HCT116 (cell line): ENCODE results near the gene PEX26. TPM values are rescaled to one million over a fixed set of nuclear protein-coding genes. Genes with fewer than 3 reads are reported as not detected.

Experiments used
- ATAC-seq: fragments of 200-7000 bp; cut with Tn5 transposase; 2 replicates; pipeline ENCODE4 v1.9.1; 2020; ENCODE audit warnings: mild to moderate bottlenecking, moderate library complexity
- BruUV-seq: library from RNA; stranded (reverse); fragments of 400-500 nt; replicated peaks from 2 replicates; lab custom pipeline; 2021; lab: Mats Ljungman, UMichigan
- CTCF ChIA-PET: fragments of 300-600 bp; sonication (Branson Sonifier 250); formaldehyde crosslinking; loops from one replicate; lab custom pipeline; 2021; ENCODE audit warnings: antibody characterized with exemption; lab: Charles Lee
- POLR2A ChIA-PET: fragments of 300-600, 350-600 bp; sonication (Branson Sonifier 250); formaldehyde crosslinking; loops from one replicate; lab custom pipeline; 2021; ENCODE audit warnings: antibody characterized with exemption; lab: Charles Lee
- RAD21 ChIA-PET, 2 experiments: fragments of 300-600 bp; sonication (Branson Sonifier 250); formaldehyde crosslinking; loops; one replicate each; lab custom pipeline; 2023; ENCODE audit warnings: low total read pairs in 2 of 2; ENCODE audit not compliant: uncharacterized antibody in 2 of 2, unreplicated experiment in 2 of 2, low non-redundant PET in 1 of 2; lab: Charles Lee
- DNase-seq: peaks from one replicate; pipeline ENCODE4 v3.0.0-alpha.2; 2010; ENCODE audit warnings: low read depth, low spot score
- H2AFZ ChIP-seq: fragments of 200-600 bp; shearing (Covaris generic), sonication (generic); 2 replicates; pipeline ENCODE4 v1.6.1; 2017; ENCODE audit warnings: low read depth, mixed run types, mixed read lengths, antibody characterized with exemption, low read length; ENCODE audit not compliant: poor library complexity, severe bottlenecking
- H3K27ac ChIP-seq: 2 replicates; pipeline ENCODE4 v1.5.1; 2012; ENCODE audit warnings: low read depth, low read length
- H3K27me3 ChIP-seq: fragments of 200-600 bp; sonication (generic); 2 replicates; pipeline ENCODE4 v1.6.1; 2016; ENCODE audit warnings: mixed run types, low read length, mixed read lengths; ENCODE audit not compliant: insufficient read depth
- H3K36me3 ChIP-seq, 2 experiments: fragments of 200-500 bp in 1 of 2; fragments of 200-600 bp in 1 of 2; sonication (Bioruptor generic) in 1 of 2; sonication (generic) in 1 of 2; 2 replicates each; pipeline versions ENCODE4 v1.5.1 to v1.6.1; 2014 to 2016; ENCODE audit warnings: low read length in 2 of 2, inconsistent platforms in 1 of 2, mixed read lengths in 1 of 2, mixed run types in 1 of 2; ENCODE audit not compliant: insufficient read depth in 2 of 2, control insufficient read depth in 1 of 2
- H3K4me1 ChIP-seq, 2 experiments: fragments of 200-600 bp in 1 of 2; sonication (generic) in 1 of 2; 2 replicates each; pipeline versions ENCODE4 v1.5.1 to v1.6.1; 2012 to 2017; ENCODE audit warnings: low read length in 2 of 2, inconsistent platforms in 1 of 2, mild to moderate bottlenecking in 1 of 2, mixed read lengths in 1 of 2, mixed run types in 1 of 2, moderate library complexity in 1 of 2; ENCODE audit not compliant: insufficient read depth in 2 of 2, control insufficient read depth in 1 of 2
- H3K4me2 ChIP-seq: fragments of 200-600 bp; sonication (generic); 2 replicates; pipeline ENCODE4 v1.6.1; 2017; ENCODE audit warnings: mixed run types, low read length, mixed read lengths
- H3K4me3 ChIP-seq, 2 experiments: fragments of 200-600 bp in 1 of 2; sonication (generic) in 1 of 2; replicated peaks in 1 of 2; 2 replicates each; pipeline ENCODE4 v1.5.1; 2011 to 2016; ENCODE audit warnings: low read length in 2 of 2, control low read depth in 1 of 2, low read depth in 1 of 2, mild to moderate bottlenecking in 1 of 2, mixed read lengths in 1 of 2, mixed run types in 1 of 2
- H3K79me2 ChIP-seq: fragments of 200-600 bp; sonication (generic); 2 replicates; pipeline ENCODE4 v1.6.1; 2017; ENCODE audit warnings: mild to moderate bottlenecking, mixed run types, low read length, moderate library complexity, mixed read lengths; ENCODE audit not compliant: insufficient read depth
- H3K9ac ChIP-seq: fragments of 200-600 bp; sonication (generic); 2 replicates; pipeline ENCODE4 v1.6.1; 2016; ENCODE audit warnings: low read length, mixed read lengths
- H3K9me2 ChIP-seq: fragments of 200-600 bp; sonication (generic), shearing (Covaris generic); 2 replicates; pipeline ENCODE4 v1.6.1; 2017; ENCODE audit warnings: mixed run types, mild to moderate bottlenecking, moderate library complexity; ENCODE audit not compliant: insufficient read depth
- H3K9me3 ChIP-seq, 2 experiments: fragments of 200-500 bp in 1 of 2; fragments of 200-600 bp in 1 of 2; sonication (Bioruptor generic) in 1 of 2; sonication (generic) in 1 of 2; 2 replicates each; pipeline ENCODE4 v1.6.1; 2014 to 2017; ENCODE audit warnings: low read length in 2 of 2, mixed read lengths in 2 of 2, inconsistent platforms in 1 of 2, low read depth in 1 of 2, mild to moderate bottlenecking in 1 of 2, mixed run types in 1 of 2, moderate library complexity in 1 of 2; ENCODE audit not compliant: control insufficient read depth in 1 of 2, insufficient read depth in 1 of 2
- H4K20me1 ChIP-seq: fragments of 200-600 bp; sonication (generic), shearing (Covaris generic); 2 replicates; pipeline ENCODE4 v1.6.1; 2017; ENCODE audit warnings: mixed run types, mild to moderate bottlenecking, moderate library complexity; ENCODE audit not compliant: insufficient read depth
- CBX3 ChIP-seq: IDR thresholded peaks from 2 replicates; pipeline ENCODE4 v1.6.1; 2012; ENCODE audit warnings: low read depth
- CEBPB ChIP-seq: IDR thresholded peaks from 2 replicates; pipeline ENCODE4 v1.6.1; 2012; ENCODE audit warnings: low read depth
- EGR1 ChIP-seq: IDR thresholded peaks from 2 replicates; pipeline ENCODE4 v1.6.1; 2012; ENCODE audit warnings: low read depth
- ELF1 ChIP-seq: IDR thresholded peaks from 2 replicates; pipeline ENCODE4 v1.6.1; 2012; ENCODE audit warnings: low read depth, borderline replicate concordance
- EZH2phosphoT487 ChIP-seq: fragments of 200-600 bp; IDR thresholded peaks from 2 replicates; pipeline ENCODE4 v1.6.1; 2018; ENCODE audit warnings: antibody characterized with exemption, borderline replicate concordance
- MAX ChIP-seq: IDR thresholded peaks from 2 replicates; pipeline ENCODE4 v1.6.1; 2012
- POLR2A ChIP-seq: IDR thresholded peaks from 2 replicates; pipeline ENCODE4 v1.7.0; 2011; ENCODE audit warnings: borderline replicate concordance; ENCODE audit not compliant: insufficient read depth, insufficient read length; ENCODE audit errors: extremely low read depth
- POLR2AphosphoS5 ChIP-seq: IDR thresholded peaks from 2 replicates; pipeline ENCODE4 v1.6.1; 2011; ENCODE audit warnings: mild to moderate bottlenecking, low read depth, low read length, moderate library complexity
- SIN3A ChIP-seq: IDR thresholded peaks from 2 replicates; pipeline ENCODE4 v1.6.1; 2012; ENCODE audit warnings: low read depth
- SP1 ChIP-seq: IDR thresholded peaks from 2 replicates; pipeline ENCODE4 v1.6.1; 2012; ENCODE audit warnings: low read depth
- SRF ChIP-seq: IDR thresholded peaks from 2 replicates; pipeline ENCODE4 v1.6.1; 2012; ENCODE audit warnings: low read depth
- ZBTB33 ChIP-seq: IDR thresholded peaks from 2 replicates; pipeline ENCODE4 v1.6.1; 2011; ENCODE audit warnings: mild to moderate bottlenecking, low read length, moderate library complexity; ENCODE audit not compliant: insufficient replicate concordance; ENCODE audit errors: extremely low read depth
- intact Hi-C: fragments of 100-400 bp; cut with micrococcal nuclease; formaldehyde crosslinking; loops from 2 replicates; pipeline ENCODE4 v1.10.0; 2022
- total RNA-seq: library from RNA; stranded (reverse); gene quantifications from one replicate; pipeline ENCODE4 v1.2.1, GENCODE V29; 2021; ENCODE audit not compliant: unreplicated experiment
- TF ChIP-seq, protein P1 (sequence below), 3 experiments: fragments of 200-600 bp in 1 of 3; sonication (generic) in 1 of 3; IDR thresholded peaks in 2 of 3; conservative IDR thresholded peaks in 1 of 3; 2 replicates each; pipeline ENCODE4 v1.5.1; 2012 to 2017; ENCODE audit warnings: low read depth in 2 of 3, low read length in 2 of 3, antibody characterized with exemption in 1 of 3, borderline replicate concordance in 1 of 3, control low read depth in 1 of 3, mild to moderate bottlenecking in 1 of 3, mixed read lengths in 1 of 3, mixed run types in 1 of 3, moderate library complexity in 1 of 3; ENCODE audit not compliant: insufficient read depth in 1 of 3
- TF ChIP-seq, protein P2 (sequence below): IDR thresholded peaks from 2 replicates; pipeline ENCODE4 v1.6.1; 2012

PEX26 gene
- total RNA-seq, 1 experiment from 2014 or later = 26.4 TPM

DNA sequence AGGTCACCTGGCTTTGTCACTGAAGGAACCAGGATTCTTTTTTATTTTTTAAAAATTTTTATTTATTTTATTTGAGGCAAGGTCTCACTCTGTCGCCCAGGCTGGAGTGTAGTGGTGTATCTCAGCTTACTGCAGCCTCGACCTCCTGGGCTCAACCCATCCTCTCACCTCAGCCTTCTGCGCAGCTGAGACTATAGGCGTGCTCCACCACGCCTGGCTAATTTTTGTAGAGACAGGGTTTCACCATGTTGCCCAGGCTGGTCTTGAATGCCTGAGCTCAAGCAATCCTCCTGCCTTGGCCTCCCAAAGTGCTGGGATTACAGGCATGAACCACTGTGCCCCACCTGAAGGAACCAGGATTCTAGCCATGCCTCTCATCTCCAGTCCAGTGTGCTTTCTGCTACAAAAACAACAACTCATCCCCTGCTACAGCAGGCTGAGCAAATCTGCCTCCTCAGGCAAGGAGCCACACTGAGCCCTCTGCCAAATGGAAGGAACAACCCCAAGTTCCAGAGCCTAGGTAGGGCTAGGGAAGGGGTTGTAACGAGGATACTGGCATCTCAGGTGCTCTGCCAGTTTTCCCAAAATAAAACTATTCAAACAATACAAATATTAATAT, 2.6 kb upstream of the PEX26 start:
- peaks cover 0 to 3% of the 10 kb centered on the region in 2 experiments; a peak in 2 of 4 replicates for H3K36me3 ChIP-seq
- H3K9me2 ChIP-seq = no peaks in the 10 kb centered on the region
- intact Hi-C loops = no loop called here
- POLR2A ChIA-PET = interaction anchor here (0.9 to 1.3 kb wide), 2 partner anchors 13 to 246 kb away, joined by 3 read pairs; no protein-coding TSS in a partner anchor
- no peak overlapping the region for H3K4me2 ChIP-seq
- H3K9ac ChIP-seq = no peak overlapping the region
- H3K4me1 ChIP-seq = peaks cover 14 to 23% of the 10 kb centered on the region in 2 experiments
- ATAC-seq (no peak), DNase-seq (no peak)
- CTCF ChIA-PET = interaction anchor here (0.8 to 4.1 kb wide), 24 partner anchors 9 to 1001 kb away, joined by 3 to 121 read pairs (median 4); partner anchors contain the start of genes MICAL3 and USP18
- RAD21 ChIA-PET = interaction anchor here (1.2 to 1.6 kb wide), 5 partner anchors 10 to 290 kb away, joined by 3 to 12 read pairs (median 3); no protein-coding TSS in a partner anchor
- no peak overlapping the region for H2AFZ ChIP-seq
- H3K27ac ChIP-seq = no peak overlapping the region
- H3K4me3 ChIP-seq = no peak overlapping the region
- no peaks in the 10 kb centered on the region for H3K9me3 ChIP-seq
- TF ChIP-seq ELF1 (no peak), SIN3A (no peak), CBX3 (no peak), CEBPB (no peak), POLR2A (no peak), MAX (no peak), EGR1 (no peak), POLR2AphosphoS5 (no peak), ZBTB33 (no peak), EZH2phosphoT487 (no peak), SP1 (no peak), SRF (no peak)
- TF ChIP-seq, protein P1, sequence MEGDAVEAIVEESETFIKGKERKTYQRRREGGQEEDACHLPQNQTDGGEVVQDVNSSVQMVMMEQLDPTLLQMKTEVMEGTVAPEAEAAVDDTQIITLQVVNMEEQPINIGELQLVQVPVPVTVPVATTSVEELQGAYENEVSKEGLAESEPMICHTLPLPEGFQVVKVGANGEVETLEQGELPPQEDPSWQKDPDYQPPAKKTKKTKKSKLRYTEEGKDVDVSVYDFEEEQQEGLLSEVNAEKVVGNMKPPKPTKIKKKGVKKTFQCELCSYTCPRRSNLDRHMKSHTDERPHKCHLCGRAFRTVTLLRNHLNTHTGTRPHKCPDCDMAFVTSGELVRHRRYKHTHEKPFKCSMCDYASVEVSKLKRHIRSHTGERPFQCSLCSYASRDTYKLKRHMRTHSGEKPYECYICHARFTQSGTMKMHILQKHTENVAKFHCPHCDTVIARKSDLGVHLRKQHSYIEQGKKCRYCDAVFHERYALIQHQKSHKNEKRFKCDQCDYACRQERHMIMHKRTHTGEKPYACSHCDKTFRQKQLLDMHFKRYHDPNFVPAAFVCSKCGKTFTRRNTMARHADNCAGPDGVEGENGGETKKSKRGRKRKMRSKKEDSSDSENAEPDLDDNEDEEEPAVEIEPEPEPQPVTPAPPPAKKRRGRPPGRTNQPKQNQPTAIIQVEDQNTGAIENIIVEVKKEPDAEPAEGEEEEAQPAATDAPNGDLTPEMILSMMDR (IDR thresholded peaks at IDR 0.05 in 2 of 3, conservative IDR thresholded peaks at IDR 0.05 in 1 of 3; ENCODE audit: borderline replicate concordance in 1 of 3, insufficient read depth in 1 of 3, low read depth in 2 of 3, low read length in 2 of 3) = no peak
- TF ChIP-seq, protein P2, sequence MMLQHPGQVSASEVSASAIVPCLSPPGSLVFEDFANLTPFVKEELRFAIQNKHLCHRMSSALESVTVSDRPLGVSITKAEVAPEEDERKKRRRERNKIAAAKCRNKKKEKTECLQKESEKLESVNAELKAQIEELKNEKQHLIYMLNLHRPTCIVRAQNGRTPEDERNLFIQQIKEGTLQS = no peak
- BruUV-seq = no TSS peak
- no peaks in the 10 kb centered on the region; the same call in 1 of the 2 replicates for H3K27me3 ChIP-seq
- peaks cover 22% of the 10 kb centered on the region for H3K79me2 ChIP-seq
- no peaks in the 10 kb centered on the region for H4K20me1 ChIP-seq
